Gastrocnemius medialis (tissue), 4 donors: Measurements from ENCODE around the gene INF2. TPM values are rescaled to one million over a fixed set of nuclear protein-coding genes. Genes with fewer than 3 reads are reported as not detected.

Experiments used
- ATAC-seq, 2 donors: fragments of 150-250 bp; one replicate each; pipeline ENCODE4 v1.9.1; 2016
- DNase-seq, 2 donors: peaks; one replicate each; pipeline ENCODE4 v3.0.0-alpha.2; 2019
- H3K27ac ChIP-seq, 4 donors: fragments of 200-600 bp; sonication (generic); 1 replicate in 1 of 4; 2 replicates in 3 of 4; pipeline ENCODE4 v1.5.1; 2016 to 2018; ENCODE audit warnings: mild to moderate bottlenecking in 2 of 4, moderate library complexity in 1 of 4
- H3K27me3 ChIP-seq, 3 donors: fragments of 200-600 bp; sonication (generic) in 2 of 3; 1 replicate in 1 of 3; 2 replicates in 2 of 3; pipeline versions ENCODE4 v1.5.1 to v1.6.0; 2016 to 2019; ENCODE audit warnings: mild to moderate bottlenecking in 1 of 3, moderate library complexity in 1 of 3
- H3K36me3 ChIP-seq, 2 donors: fragments of 200-600 bp; sonication (generic) in 1 of 2; one replicate each; pipeline ENCODE4 v1.5.1; 2017 to 2018
- H3K4me1 ChIP-seq, 2 donors: fragments of 200-600 bp; sonication (generic) in 1 of 2; one replicate each; pipeline ENCODE4 v1.5.1; 2016 to 2017; ENCODE audit warnings: mild to moderate bottlenecking in 2 of 2
- H3K4me3 ChIP-seq, 4 donors: fragments of 200-600 bp; sonication (generic) in 3 of 4; 1 replicate in 1 of 4; 2 replicates in 3 of 4; pipeline ENCODE4 v1.5.1; 2016 to 2019; ENCODE audit warnings: mild to moderate bottlenecking in 2 of 4
- H3K9me3 ChIP-seq, 3 donors: fragments of 200-600 bp; sonication (generic) in 2 of 3; 1 replicate in 1 of 3; 2 replicates in 2 of 3; pipeline ENCODE4 v1.5.1; 2016 to 2019
- CTCF ChIP-seq, 5 experiments: fragments of 450-650 bp in 3 of 5; fragments of 200-600 bp in 2 of 5; sonication (generic) in 2 of 5; IDR thresholded peaks in 4 of 5; conservative IDR thresholded peaks in 1 of 5; 1 replicate in 4 of 5; 2 replicates in 1 of 5; pipeline ENCODE4 v1.5.1; 2016 to 2019; ENCODE audit warnings: antibody characterized with exemption in 5 of 5, mild to moderate bottlenecking in 3 of 5, moderate library complexity in 3 of 5
- POLR2A ChIP-seq, 2 donors: fragments of 450-650 bp; IDR thresholded peaks; one replicate each; pipeline ENCODE4 v1.6.1; 2017; ENCODE audit warnings: antibody characterized with exemption in 2 of 2, mild to moderate bottlenecking in 2 of 2, moderate library complexity in 2 of 2
- in situ Hi-C, 4 donors: fragments of 200-750 bp; cut with MboI; loops; one replicate each; pipeline versions ENCODE4 v1.15.0 to v1.8.0; 2017; ENCODE audit warnings: low sequenced_read_pairs in 4 of 4
- intact Hi-C: fragments of 100-400 bp; cut with DNase I; formaldehyde crosslinking; loops from one replicate; pipeline ENCODE4 v1.15.1; 2023; ENCODE audit warnings: low total_unique reads
- total RNA-seq, 4 donors: library from RNA; depleted of rRNA; stranded (reverse); fragments of >200 nt; gene quantifications; one replicate each; pipeline versions ENCODE4 v1.1.0 to v1.2.3, GENCODE V29; 2016

The INF2 gene
- total RNA-seq, 4 donors from 2014 or later: 11.6 to 34.6 (median 19.7) TPM

- no peak overlapping the region for H3K27ac ChIP-seq
- no peak for DNase-seq
- peaks cover 0 to 14% of the 10 kb centered on the region in 2 donors for H3K36me3 ChIP-seq
- no peak for ATAC-seq
- peaks cover 0 to 15% of the 10 kb centered on the region in 2 donors for H3K4me1 ChIP-seq
- H3K27me3 ChIP-seq: no peaks in the 10 kb centered on the region
- intact Hi-C loops: no loop called here
- no peak overlapping the region for H3K4me3 ChIP-seq
- in situ Hi-C loops: loop anchor here in 2 of 4 donors (5.0 kb wide), 1 partner anchor 60 kb away; no protein-coding TSS in a partner anchor
- no peaks in the 10 kb centered on the region for H3K9me3 ChIP-seq
- TF ChIP-seq POLR2A (IDR thresholded peaks at IDR 0.05) (no peak), CTCF (IDR thresholded peaks at IDR 0.05 in 4 of 5, conservative IDR thresholded peaks at IDR 0.05 in 1 of 5) (no peak)
These were observed 17.6 kb downstream of the INF2 start for GRCh38 chr14:104706733-104707607.

GRCh38 chr14:104707608-104708595 is 18.5 kb downstream of the INF2 start:
- in situ Hi-C loops (loop anchor here in 2 of 4 donors (5.0 kb wide), 1 partner anchor 61 kb away; no protein-coding TSS in a partner anchor), intact Hi-C loops (loop anchor here (1.0 kb wide), 1 partner anchor 58 kb away; no protein-coding TSS in a partner anchor)
- DNase-seq (no peak), ATAC-seq (no peak)
- Histone ChIP-seq H3K27ac (no peak overlapping the region), H3K4me3 (no peak overlapping the region), H3K9me3 (no peaks in the 10 kb centered on the region), H3K27me3 (no peaks in the 10 kb centered on the region), H3K4me1 (peaks cover 0 to 15% of the 10 kb centered on the region in 2 donors), H3K36me3 (peaks cover 0 to 18% of the 10 kb centered on the region in 2 donors)
- TF ChIP-seq CTCF (IDR thresholded peaks at IDR 0.05 in 4 of 5, conservative IDR thresholded peaks at IDR 0.05 in 1 of 5): no peak
- TF ChIP-seq POLR2A (IDR thresholded peaks at IDR 0.05): no peak

GRCh38 chr14:104708606-104709268 is 19.3 kb downstream of the INF2 start:
- Histone ChIP-seq H3K27ac (no peak overlapping the region), H3K4me3 (no peak overlapping the region), H3K9me3 (no peaks in the 10 kb centered on the region), H3K27me3 (no peaks in the 10 kb centered on the region), H3K4me1 (peaks cover 0 to 15% of the 10 kb centered on the region in 2 donors), H3K36me3 (peaks cover 0 to 21% of the 10 kb centered on the region in 2 donors)
- TF ChIP-seq CTCF (IDR thresholded peaks at IDR 0.05 in 4 of 5, conservative IDR thresholded peaks at IDR 0.05 in 1 of 5): peak; percentile 92 to 99 (median 95)
- TF ChIP-seq POLR2A (IDR thresholded peaks at IDR 0.05): no peak
- intact Hi-C loops: loop anchor here (1.0 kb wide), 1 partner anchor 58 kb away; no protein-coding TSS in a partner anchor
- ATAC-seq (peak; percentile 73 to 84), DNase-seq (peak; percentile 40 to 64)
- in situ Hi-C loops: loop anchor here in 2 of 4 donors (5.0 kb wide), 1 partner anchor 61 kb away; no protein-coding TSS in a partner anchor
